Endothelial cell of umbilical vein (primary cell): ENCODE results near the gene CSK.

Experiments used
- EZH2 ChIP-seq: IDR thresholded peaks from 2 replicates; pipeline ENCODE4 v1.6.1; 2012; ENCODE audit warnings: borderline replicate concordance, low read depth, mild to moderate bottlenecking, moderate library complexity, low read length, inconsistent platforms; ENCODE audit not compliant: severe bottlenecking
- GATA2 ChIP-seq: IDR thresholded peaks from 2 replicates; pipeline ENCODE4 v1.7.0; 2011; ENCODE audit warnings: low read depth, mild to moderate bottlenecking, moderate library complexity, mixed read lengths, low read length; ENCODE audit not compliant: insufficient read length, insufficient read depth
- JUN ChIP-seq: IDR thresholded peaks from 2 replicates; pipeline ENCODE4 v1.6.1; 2011; ENCODE audit warnings: borderline replicate concordance, low read depth; ENCODE audit not compliant: insufficient read length, insufficient read depth
- MAX ChIP-seq: IDR thresholded peaks from 2 replicates; pipeline ENCODE4 v1.6.1; 2011; ENCODE audit not compliant: insufficient read depth, insufficient read length
- POLR2A ChIP-seq: IDR thresholded peaks from 2 replicates; pipeline ENCODE4 v1.6.1; 2012; ENCODE audit warnings: low read depth, mild to moderate bottlenecking, control low read depth, low read length
- POLR2AphosphoS5 ChIP-seq: IDR thresholded peaks from 2 replicates; pipeline ENCODE4 v1.6.1; 2012; ENCODE audit warnings: low read depth, mild to moderate bottlenecking, control low read depth, low read length, moderate library complexity; ENCODE audit not compliant: insufficient read depth
- TF ChIP-seq, protein P1 (sequence below), 2 donors: IDR thresholded peaks; 1 replicate in 1 of 2; 2 replicates in 1 of 2; pipeline ENCODE4 v1.5.1; 2011; ENCODE audit warnings: low read length in 2 of 2, mild to moderate bottlenecking in 2 of 2, moderate library complexity in 2 of 2, control low read depth in 1 of 2, inconsistent platforms in 1 of 2, low read depth in 1 of 2; ENCODE audit not compliant: insufficient read depth in 1 of 2; ENCODE audit errors: extremely low read depth in 1 of 2

DNA sequence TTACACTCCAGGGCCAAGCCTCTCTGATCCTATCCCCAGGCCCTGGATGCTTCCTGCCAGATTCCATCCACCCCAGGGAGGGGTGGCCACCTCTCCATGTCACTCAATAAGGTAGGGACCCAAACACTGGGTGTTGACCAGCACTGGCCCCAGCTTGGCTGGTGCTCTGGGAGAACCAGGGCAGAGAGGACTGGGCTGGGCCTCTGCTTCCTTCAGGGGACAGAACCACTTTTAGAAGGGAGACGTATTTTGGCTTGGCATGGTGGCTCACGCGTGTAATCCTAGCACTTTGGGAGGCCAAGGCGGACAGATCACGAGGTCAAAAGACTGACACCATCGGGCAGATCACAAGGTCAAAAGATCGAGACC, 39.9 kb downstream of the CSK start:
- TF ChIP-seq POLR2AphosphoS5 = no peak
- TF ChIP-seq, protein P1, sequence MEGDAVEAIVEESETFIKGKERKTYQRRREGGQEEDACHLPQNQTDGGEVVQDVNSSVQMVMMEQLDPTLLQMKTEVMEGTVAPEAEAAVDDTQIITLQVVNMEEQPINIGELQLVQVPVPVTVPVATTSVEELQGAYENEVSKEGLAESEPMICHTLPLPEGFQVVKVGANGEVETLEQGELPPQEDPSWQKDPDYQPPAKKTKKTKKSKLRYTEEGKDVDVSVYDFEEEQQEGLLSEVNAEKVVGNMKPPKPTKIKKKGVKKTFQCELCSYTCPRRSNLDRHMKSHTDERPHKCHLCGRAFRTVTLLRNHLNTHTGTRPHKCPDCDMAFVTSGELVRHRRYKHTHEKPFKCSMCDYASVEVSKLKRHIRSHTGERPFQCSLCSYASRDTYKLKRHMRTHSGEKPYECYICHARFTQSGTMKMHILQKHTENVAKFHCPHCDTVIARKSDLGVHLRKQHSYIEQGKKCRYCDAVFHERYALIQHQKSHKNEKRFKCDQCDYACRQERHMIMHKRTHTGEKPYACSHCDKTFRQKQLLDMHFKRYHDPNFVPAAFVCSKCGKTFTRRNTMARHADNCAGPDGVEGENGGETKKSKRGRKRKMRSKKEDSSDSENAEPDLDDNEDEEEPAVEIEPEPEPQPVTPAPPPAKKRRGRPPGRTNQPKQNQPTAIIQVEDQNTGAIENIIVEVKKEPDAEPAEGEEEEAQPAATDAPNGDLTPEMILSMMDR (IDR thresholded peaks at IDR 0.05; ENCODE audit: extremely low read depth in 1 of 2, insufficient read depth in 1 of 2, low read depth in 1 of 2, low read length in 2 of 2) = no peak
- TF ChIP-seq MAX = no peak
- no peak for TF ChIP-seq POLR2A
- TF ChIP-seq EZH2 = no peak
- no peak for TF ChIP-seq JUN
- no peak for TF ChIP-seq GATA2
